Stomach smooth muscle (tissue), 2 donors: ENCODE results near the gene GAPT.

Experiments
- H3K27ac ChIP-seq: one replicate; pipeline ENCODE4 v1.7.0; 2013; ENCODE audit warnings: mild to moderate bottlenecking, low read length, inconsistent platforms
- H3K27me3 ChIP-seq, 2 donors: one replicate each; pipeline ENCODE4 v1.7.0; 2013; ENCODE audit warnings: low read length in 2 of 2; ENCODE audit not compliant: insufficient read depth in 2 of 2, control insufficient read depth in 1 of 2
- H3K36me3 ChIP-seq, 2 donors: one replicate each; pipeline ENCODE4 v1.7.0; 2013; ENCODE audit warnings: low read length in 2 of 2; ENCODE audit not compliant: control insufficient read depth in 2 of 2, insufficient read depth in 2 of 2
- H3K4me1 ChIP-seq: one replicate; pipeline ENCODE4 v1.7.0; 2013; ENCODE audit warnings: low read length; ENCODE audit not compliant: control insufficient read depth, insufficient read depth
- H3K4me3 ChIP-seq, 2 donors: one replicate each; pipeline ENCODE4 v1.7.0; 2013; ENCODE audit warnings: low read length in 2 of 2
- H3K9ac ChIP-seq, 2 donors: one replicate each; pipeline ENCODE4 v1.7.0; 2013; ENCODE audit warnings: low read length in 2 of 2, mild to moderate bottlenecking in 1 of 2
- H3K9me3 ChIP-seq, 2 donors: one replicate each; pipeline ENCODE4 v1.7.0; 2013; ENCODE audit warnings: low read length in 2 of 2; ENCODE audit not compliant: control insufficient read depth in 2 of 2
- donor health status: healthy.
- donor health status: Pancreatic carcinoma.

Gene GAPT

DNA sequence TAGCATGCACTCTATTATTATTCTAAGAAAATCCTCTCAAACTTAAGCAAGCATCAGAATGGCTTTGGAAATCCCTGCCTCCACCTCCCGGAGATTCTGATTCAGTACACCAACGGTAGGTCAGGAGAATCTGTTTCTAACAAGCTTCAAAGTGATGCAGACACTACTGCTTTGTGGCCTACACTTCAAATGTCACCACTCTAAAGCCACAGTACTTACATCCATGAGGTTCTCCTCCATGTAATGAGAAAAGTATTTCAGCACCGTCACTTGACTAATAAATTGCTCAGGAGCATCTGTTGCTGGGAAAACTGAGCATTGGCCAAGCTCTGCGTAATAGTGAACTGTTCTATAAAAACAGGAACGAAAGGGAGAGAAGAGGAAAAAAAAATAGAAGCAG is 36.2 kb upstream of the GAPT start:
- no peaks in the 10 kb centered on the region for H3K4me1 ChIP-seq
- peaks cover 7 to 16% of the 10 kb centered on the region in 2 donors for H3K36me3 ChIP-seq
- H3K4me3 ChIP-seq: no peak overlapping the region
- H3K27ac ChIP-seq: no peak overlapping the region
- H3K27me3 ChIP-seq: no peaks in the 10 kb centered on the region
- no peaks in the 10 kb centered on the region for H3K9me3 ChIP-seq
- no peak overlapping the region for H3K9ac ChIP-seq

DNA sequence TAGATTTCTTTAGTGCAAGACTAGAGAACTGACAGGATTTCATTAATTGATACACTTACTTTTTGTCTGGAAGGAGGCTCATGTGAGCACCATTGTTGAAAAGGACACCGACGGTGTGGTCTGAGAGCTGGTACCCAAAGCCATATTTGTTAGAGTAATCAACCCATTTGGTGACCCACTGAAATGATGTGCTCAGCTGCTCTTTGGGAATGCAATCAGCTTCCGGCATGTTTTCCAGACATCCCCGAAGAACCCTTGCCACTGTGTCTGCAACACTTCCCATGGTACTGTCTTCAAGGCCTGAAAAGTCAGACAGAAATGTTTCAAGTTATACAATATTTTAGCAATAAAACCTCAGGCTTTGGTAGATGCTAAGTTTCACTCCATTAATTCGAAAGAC is 35.8 kb upstream of the GAPT start:
- H3K4me1 ChIP-seq: peaks cover 3% of the 10 kb centered on the region
- H3K9me3 ChIP-seq: no peaks in the 10 kb centered on the region
- no peak overlapping the region for H3K27ac ChIP-seq
- H3K36me3 ChIP-seq: peaks cover 7 to 16% of the 10 kb centered on the region in 2 donors
- H3K4me3 ChIP-seq: no peak overlapping the region
- H3K9ac ChIP-seq: no peak overlapping the region
- no peaks in the 10 kb centered on the region for H3K27me3 ChIP-seq

DNA sequence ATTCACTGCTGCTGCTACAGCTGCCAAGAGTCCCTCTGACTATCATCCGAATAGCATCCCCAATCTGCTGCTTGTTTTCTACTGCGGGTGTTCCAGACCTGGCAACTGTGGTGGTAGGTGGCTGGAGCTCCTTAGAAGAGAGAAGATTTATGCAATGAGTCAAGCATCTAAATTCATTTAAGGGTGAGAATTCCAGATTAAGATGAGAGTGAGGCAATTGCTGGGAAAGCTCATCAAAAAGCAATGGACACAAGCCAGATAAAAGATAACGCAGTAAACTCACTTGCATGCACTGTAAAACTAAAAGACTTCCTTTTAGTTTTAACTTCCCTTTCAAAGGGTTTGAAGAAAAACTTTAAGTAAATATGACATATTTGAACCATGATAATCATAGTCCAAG is 35.2 kb upstream of the GAPT start:
- Histone ChIP-seq H3K4me3 (no peak overlapping the region), H3K27me3 (no peaks in the 10 kb centered on the region), H3K36me3 (peaks cover 7 to 16% of the 10 kb centered on the region in 2 donors), H3K27ac (no peak overlapping the region), H3K9me3 (no peaks in the 10 kb centered on the region), H3K9ac (no peak overlapping the region), H3K4me1 (peaks cover 5% of the 10 kb centered on the region)

- Histone ChIP-seq H3K4me1 (peaks cover 5% of the 10 kb centered on the region), H3K36me3 (peaks cover 7 to 16% of the 10 kb centered on the region in 2 donors), H3K27me3 (no peaks in the 10 kb centered on the region), H3K4me3 (no peak overlapping the region), H3K27ac (no peak overlapping the region), H3K9me3 (no peaks in the 10 kb centered on the region), H3K9ac (no peak overlapping the region)
Observed at GRCh38 chr5:58456486-58456885, 34.7 kb upstream of the GAPT start.

GRCh38 chr5:58457050-58457449 is 34.2 kb upstream of the GAPT start:
- Histone ChIP-seq H3K4me1 (peaks cover 5% of the 10 kb centered on the region), H3K36me3 (peaks cover 7 to 16% of the 10 kb centered on the region in 2 donors), H3K27me3 (no peaks in the 10 kb centered on the region), H3K9me3 (no peaks in the 10 kb centered on the region), H3K4me3 (peak overlapping the region in 1 of 2 donors; percentile 24), H3K27ac (no peak overlapping the region), H3K9ac (no peak overlapping the region)

DNA sequence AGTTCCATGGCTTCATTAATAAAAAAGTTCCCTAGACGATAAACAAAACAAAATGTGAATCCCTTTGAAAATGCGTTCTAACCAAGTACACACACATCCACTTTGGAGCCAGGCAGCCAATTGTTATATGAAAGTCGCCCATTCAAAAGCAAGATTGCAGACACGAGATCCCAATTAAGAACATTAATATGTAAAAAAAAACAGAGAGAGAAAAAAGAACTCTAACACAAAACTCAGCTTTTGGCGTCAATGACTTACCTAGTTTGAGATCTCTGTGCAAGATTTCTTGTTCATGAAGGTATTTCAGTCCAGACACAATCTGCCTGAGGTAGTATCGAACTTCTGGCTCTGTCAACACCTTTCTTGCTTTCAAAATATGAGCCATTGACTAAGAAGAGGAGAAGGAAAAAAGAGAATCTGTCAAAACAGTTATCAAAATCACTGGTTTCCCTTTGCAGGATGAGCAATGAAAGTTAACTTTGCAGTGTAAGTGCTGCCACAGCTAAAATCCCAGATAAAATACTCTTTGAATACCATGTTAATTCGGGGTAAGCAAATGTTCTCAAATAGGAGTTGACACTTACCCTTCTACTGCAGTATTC is 33.0 kb upstream of the GAPT start:
- Histone ChIP-seq H3K4me3 (peak overlapping the region; percentile 61 to 80), H3K36me3 (peaks cover 7 to 16% of the 10 kb centered on the region in 2 donors), H3K9ac (peak overlapping the region; percentile 66 to 72), H3K27me3 (no peaks in the 10 kb centered on the region), H3K27ac (no peak overlapping the region), H3K4me1 (peaks cover 5% of the 10 kb centered on the region), H3K9me3 (no peaks in the 10 kb centered on the region)

- peak overlapping the region; percentile 66 to 72 for H3K9ac ChIP-seq
- no peaks in the 10 kb centered on the region for H3K27me3 ChIP-seq
- H3K27ac ChIP-seq: no peak overlapping the region
- peaks cover 7 to 16% of the 10 kb centered on the region in 2 donors for H3K36me3 ChIP-seq
- H3K4me1 ChIP-seq: peaks cover 5% of the 10 kb centered on the region
- no peaks in the 10 kb centered on the region for H3K9me3 ChIP-seq
- peak overlapping the region; percentile 61 to 80 for H3K4me3 ChIP-seq
Observed at GRCh38 chr5:58458743-58459145, 32.5 kb upstream of the GAPT start.

GRCh38 chr5:58459146-58460001 is 31.9 kb upstream of the GAPT start:
- Histone ChIP-seq H3K9ac (peak overlapping the region; percentile 66 to 72), H3K27me3 (no peaks in the 10 kb centered on the region), H3K4me3 (peak overlapping the region; percentile 61 to 80), H3K27ac (peak overlapping the region; percentile 89), H3K9me3 (no peaks in the 10 kb centered on the region), H3K4me1 (peaks cover 5% of the 10 kb centered on the region), H3K36me3 (peaks cover 7 to 14% of the 10 kb centered on the region in 2 donors)

- H3K27ac ChIP-seq: peak within 1 kb of the TSS; percentile 89
- H3K9me3 ChIP-seq: no peaks in the 10 kb centered on the region
- peak within 1 kb of the TSS; percentile 66 to 72 for H3K9ac ChIP-seq
- H3K36me3 ChIP-seq: peaks cover 4 to 6% of the 10 kb centered on the region in 2 donors
- peak within 1 kb of the TSS; percentile 61 to 80 for H3K4me3 ChIP-seq
- H3K27me3 ChIP-seq: no peaks in the 10 kb centered on the region
- peaks cover 5% of the 10 kb centered on the region for H3K4me1 ChIP-seq
Observed at GRCh38 chr5:58460002-58460731, 31.1 kb upstream of the GAPT start, which contains the start of gene PLK2. Gene PLK2, minus strand, starts transcription at chr5:58460086. Its CDS starts 127 bp downstream, at chr5:58459959.

DNA sequence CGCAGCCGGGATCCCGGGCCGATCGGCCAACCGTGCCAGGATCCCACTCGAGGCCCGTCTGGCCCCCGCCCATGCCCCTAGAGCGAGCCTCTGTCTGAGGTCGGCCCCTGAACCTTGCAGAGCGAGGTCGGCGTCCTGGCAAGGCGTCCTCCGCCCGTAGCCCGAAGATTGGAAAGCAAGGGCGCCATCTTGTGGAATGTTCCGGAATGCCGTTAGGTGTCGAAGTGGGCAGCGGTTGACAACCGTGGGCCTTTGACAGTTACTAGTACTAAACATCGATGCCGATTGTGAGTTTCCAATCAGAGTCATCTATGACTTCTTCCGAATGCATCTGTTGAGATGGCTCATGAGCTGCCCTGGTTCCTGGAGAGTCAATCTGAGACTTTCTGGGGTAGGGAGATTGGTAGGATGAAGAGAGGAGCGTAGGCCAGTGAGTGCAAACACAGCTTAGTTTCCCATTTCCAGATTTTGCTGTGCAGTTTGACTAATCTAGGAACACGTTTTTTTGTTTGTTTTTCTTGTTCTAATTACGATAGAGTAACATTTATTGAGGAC is 30.4 kb upstream of the GAPT start:
- Histone ChIP-seq H3K27ac (peak overlapping the region; percentile 89), H3K9ac (peak overlapping the region; percentile 58 to 72), H3K4me3 (peak overlapping the region; percentile 61 to 80), H3K27me3 (no peaks in the 10 kb centered on the region), H3K36me3 (peaks cover 0 to 6% of the 10 kb centered on the region in 2 donors), H3K4me1 (peaks cover 5% of the 10 kb centered on the region), H3K9me3 (no peaks in the 10 kb centered on the region)
